GM23338 (cell line): Measurements from ENCODE around the gene CBX5.

Experiments used
- CTCF ChIP-seq, 2 experiments: fragments of 200-600 bp in 1 of 2; sonication (generic) in 1 of 2; conservative IDR thresholded peaks; 2 replicates each; pipeline versions ENCODE4 v1.5.1 to v1.6.1; 2016 to 2017; ENCODE audit warnings: antibody characterized with exemption in 2 of 2, low read depth in 2 of 2, mild to moderate bottlenecking in 2 of 2, moderate library complexity in 1 of 2
- JUNB ChIP-seq: IDR thresholded peaks from one replicate; pipeline ENCODE4 v1.6.1; 2016; ENCODE audit warnings: antibody characterized with exemption; ENCODE audit not compliant: unreplicated experiment
- NANOG ChIP-seq: IDR thresholded peaks from 2 replicates; pipeline ENCODE4 v1.6.1; 2016; ENCODE audit warnings: antibody characterized with exemption, borderline replicate concordance
- POLR2AphosphoS5 ChIP-seq: IDR thresholded peaks from 2 replicates; pipeline ENCODE4 v1.6.1; 2016; ENCODE audit warnings: antibody characterized with exemption, low read depth
- REST ChIP-seq: IDR thresholded peaks from one replicate; pipeline ENCODE4 v1.6.1; 2018; ENCODE audit warnings: antibody characterized with exemption; ENCODE audit not compliant: unreplicated experiment

GRCh38 chr12:54249489-54249888 lies 30.4 kb downstream of the CBX5 start:
- TF ChIP-seq JUNB (no peak), CTCF (conservative IDR thresholded peaks at IDR 0.05; ENCODE audit: low read depth in 2 of 2) (no peak), NANOG (no peak), REST (no peak), POLR2AphosphoS5 (no peak)
